HEK293T (cell line): Measurements from ENCODE around the gene TMED8.
"Not testable (repeated sequence)": the region's sequence is repeated elsewhere in the genome, so short reads cannot be mapped to it uniquely, and the experiment has no call there.

ENCODE experiments used
- CTCF ChIA-PET: fragments of 350-600 bp; formaldehyde crosslinking; extraction: SDS; loops from one replicate; lab custom pipeline; 2021; ENCODE audit warnings: antibody characterized with exemption, inconsistent platforms; lab: Yijun Ruan, JAX
- POLR2A ChIA-PET: fragments of 350-600 bp; formaldehyde crosslinking; extraction: SDS; loops from one replicate; lab custom pipeline; 2020; ENCODE audit warnings: antibody characterized with exemption, inconsistent platforms; lab: Yijun Ruan, JAX
- DNase-seq: peaks from one replicate; pipeline ENCODE4 v3.0.0; 2012; ENCODE audit warnings: mixed read lengths; ENCODE audit errors: extremely low spot score
- ARNT ChIP-seq: fragments of 450-650 bp; IDR thresholded peaks from 2 replicates; pipeline ENCODE4 v1.6.1; 2017; ENCODE audit warnings: mild to moderate bottlenecking
- BHLHE40 ChIP-seq: fragments of 450-650 bp; IDR thresholded peaks from 2 replicates; pipeline ENCODE4 v1.6.1; 2016; ENCODE audit warnings: mild to moderate bottlenecking, moderate library complexity, borderline replicate concordance
- CTBP1 ChIP-seq: fragments of 450-650 bp; IDR thresholded peaks from 2 replicates; pipeline ENCODE4 v1.6.1; 2016; ENCODE audit warnings: borderline replicate concordance
- ELF4 ChIP-seq: fragments of 450-650 bp; IDR thresholded peaks from 2 replicates; pipeline ENCODE4 v1.6.1; 2017; ENCODE audit warnings: antibody characterized with exemption
- FOXA1 ChIP-seq: fragments of 450-650 bp; IDR thresholded peaks from 2 replicates; pipeline ENCODE4 v1.6.1; 2016; ENCODE audit warnings: mild to moderate bottlenecking
- FOXK2 ChIP-seq: fragments of 450-650 bp; IDR thresholded peaks from 2 replicates; pipeline ENCODE4 v1.6.1; 2016; ENCODE audit warnings: mild to moderate bottlenecking
- FOXM1 ChIP-seq: fragments of 450-650 bp; IDR thresholded peaks from 2 replicates; pipeline ENCODE4 v1.6.1; 2017; ENCODE audit warnings: mild to moderate bottlenecking, borderline replicate concordance
- HDGF ChIP-seq: fragments of 450-650 bp; IDR thresholded peaks from 2 replicates; pipeline ENCODE4 v1.6.1; 2017; ENCODE audit warnings: antibody characterized with exemption, borderline replicate concordance
- L3MBTL2 ChIP-seq: fragments of 450-650 bp; conservative IDR thresholded peaks from 2 replicates; pipeline ENCODE4 v1.6.1; 2016; ENCODE audit warnings: mild to moderate bottlenecking
- LEF1 ChIP-seq: fragments of 450-650 bp; IDR thresholded peaks from 2 replicates; pipeline ENCODE4 v1.6.1; 2017; ENCODE audit warnings: mild to moderate bottlenecking, borderline replicate concordance
- NFRKB ChIP-seq: fragments of 450-650 bp; IDR thresholded peaks from 2 replicates; pipeline ENCODE4 v1.6.1; 2016; ENCODE audit warnings: mild to moderate bottlenecking, moderate library complexity
- SP1 ChIP-seq: fragments of 450-650 bp; IDR thresholded peaks from 2 replicates; pipeline ENCODE4 v1.6.1; 2017
- SUZ12 ChIP-seq: fragments of 450-650 bp; IDR thresholded peaks from 2 replicates; pipeline ENCODE4 v1.6.1; 2016; ENCODE audit warnings: mild to moderate bottlenecking
- TARDBP ChIP-seq: fragments of 450-650 bp; IDR thresholded peaks from 2 replicates; pipeline ENCODE4 v1.6.1; 2016
- ZNF384 ChIP-seq: fragments of 450-650 bp; IDR thresholded peaks from 2 replicates; pipeline ENCODE4 v1.6.1; 2016
- TF ChIP-seq, protein P1 (sequence below): fragments of 450-650 bp; IDR thresholded peaks from 2 replicates; pipeline ENCODE4 v1.6.1; 2016

Gene TMED8

DNA sequence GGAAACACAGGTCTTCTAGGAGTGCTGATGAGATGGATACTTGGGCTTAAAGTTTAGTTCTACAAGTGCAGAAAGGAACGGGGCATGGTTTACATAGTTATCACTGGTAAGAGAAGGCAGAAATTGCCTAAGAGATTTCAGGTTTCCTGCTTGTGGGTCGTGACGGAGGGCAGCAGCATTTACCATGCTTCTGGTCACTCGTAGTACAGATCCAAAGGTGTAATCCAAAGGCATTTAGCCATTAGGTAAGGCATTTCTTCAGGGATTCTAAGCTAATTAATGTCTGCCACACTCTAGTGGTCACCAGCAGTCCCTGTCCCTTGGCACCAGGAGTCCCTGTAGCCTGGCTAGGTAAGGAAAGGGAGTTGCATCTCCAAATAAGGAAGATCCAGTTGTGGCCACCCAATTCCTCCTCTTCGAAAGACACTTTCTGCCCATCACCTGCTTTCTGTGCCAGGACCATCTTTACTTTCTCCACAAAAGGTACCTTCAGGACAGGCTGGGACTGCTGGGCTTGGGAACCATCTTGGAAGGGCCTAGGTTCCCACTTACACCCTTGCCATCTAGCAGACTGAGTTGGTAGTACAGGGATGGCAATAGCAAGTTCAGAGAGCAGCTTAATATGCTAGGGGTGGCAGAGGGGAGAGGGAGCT, 54.5 kb downstream of the TMED8 start:
- CTCF ChIA-PET = interaction anchor here (1.1 kb wide), 1 partner anchor 15 kb away, joined by 6 read pairs; no protein-coding TSS in a partner anchor
- no peak for DNase-seq
- POLR2A ChIA-PET = interaction anchor here (0.7 to 5.0 kb wide), 9 partner anchors 8 to 140 kb away, joined by 3 to 56 read pairs (median 6); partner anchors contain the start of genes SAMD15, TMED8 and TMEM63C
- TF ChIP-seq L3MBTL2 (no peak), TARDBP (no peak), NFRKB (no peak), ELF4 (no peak), ZNF384 (no peak), HDGF (no peak), FOXK2 (no peak), FOXA1 (no peak), SP1 (no peak), SUZ12 (no peak), LEF1 (no peak), BHLHE40 (no peak), FOXM1 (no peak), ARNT (no peak), CTBP1 (no peak)
- TF ChIP-seq, protein P1, sequence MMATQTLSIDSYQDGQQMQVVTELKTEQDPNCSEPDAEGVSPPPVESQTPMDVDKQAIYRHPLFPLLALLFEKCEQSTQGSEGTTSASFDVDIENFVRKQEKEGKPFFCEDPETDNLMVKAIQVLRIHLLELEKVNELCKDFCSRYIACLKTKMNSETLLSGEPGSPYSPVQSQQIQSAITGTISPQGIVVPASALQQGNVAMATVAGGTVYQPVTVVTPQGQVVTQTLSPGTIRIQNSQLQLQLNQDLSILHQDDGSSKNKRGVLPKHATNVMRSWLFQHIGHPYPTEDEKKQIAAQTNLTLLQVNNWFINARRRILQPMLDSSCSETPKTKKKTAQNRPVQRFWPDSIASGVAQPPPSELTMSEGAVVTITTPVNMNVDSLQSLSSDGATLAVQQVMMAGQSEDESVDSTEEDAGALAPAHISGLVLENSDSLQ = no peak

DNA sequence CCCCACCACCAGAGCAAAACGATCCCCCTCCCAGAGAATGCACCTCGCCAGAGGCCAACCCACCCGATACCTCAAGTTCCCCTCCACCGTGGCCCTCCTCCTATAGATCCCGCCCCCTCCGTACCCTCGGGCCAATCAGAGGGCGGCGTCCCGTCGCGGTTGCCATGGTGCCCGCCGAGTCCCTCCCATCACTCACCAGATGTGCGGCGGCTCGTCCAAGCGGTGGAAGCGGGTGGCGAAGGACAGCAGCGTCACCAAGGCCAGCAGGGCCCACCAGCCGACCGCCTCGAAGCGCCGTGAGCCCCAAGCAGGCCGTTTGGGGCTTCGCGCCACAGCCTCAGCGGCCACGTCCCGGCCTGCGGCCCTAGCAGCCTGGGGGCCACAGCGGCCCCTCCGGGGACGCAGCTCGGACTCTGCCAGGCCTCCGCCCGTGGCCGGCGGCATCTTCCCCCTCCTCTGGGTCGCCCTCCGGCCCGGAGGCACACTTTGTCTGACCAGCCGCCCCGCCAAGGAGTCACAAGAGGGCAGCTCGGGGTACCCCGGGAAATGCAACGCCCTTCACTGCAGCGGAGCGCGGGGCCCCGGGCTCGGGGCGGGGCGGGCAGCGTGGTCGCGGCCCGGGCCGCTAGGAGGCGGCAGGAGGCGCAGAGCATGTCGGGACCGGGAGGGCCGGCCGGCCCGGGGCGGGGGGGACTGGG, 56.5 kb downstream of the TMED8 start, which contains the start of gene POMT2:
Gene POMT2, minus strand, starts transcription at position 646 of the 698 bp plus-strand sequence. Its CDS starts 202 bp downstream, at position 444.
- CTCF ChIA-PET = interaction anchor here (0.7 to 0.9 kb wide), 3 partner anchors 13 to 20 kb away, joined by 3 read pairs; no protein-coding TSS in a partner anchor
- POLR2A ChIA-PET = interaction anchor here (0.7 to 5.0 kb wide), 18 partner anchors 10 to 184 kb away, joined by 3 to 56 read pairs (median 6); partner anchors contain the start of genes SAMD15, TMED8, VIPAS39 and ZDHHC22
- DNase-seq = peak; percentile 91
- no peak for TF ChIP-seq CTBP1
- peak; percentile 51 for TF ChIP-seq L3MBTL2
- TF ChIP-seq FOXK2 = no peak
- TF ChIP-seq FOXA1 = no peak
- no peak for TF ChIP-seq SP1
- no peak for TF ChIP-seq BHLHE40
- TF ChIP-seq, protein P1 = peak; percentile 95
- no peak for TF ChIP-seq SUZ12
- TF ChIP-seq FOXM1 = no peak
- no peak for TF ChIP-seq LEF1
- no peak for TF ChIP-seq HDGF

DNA sequence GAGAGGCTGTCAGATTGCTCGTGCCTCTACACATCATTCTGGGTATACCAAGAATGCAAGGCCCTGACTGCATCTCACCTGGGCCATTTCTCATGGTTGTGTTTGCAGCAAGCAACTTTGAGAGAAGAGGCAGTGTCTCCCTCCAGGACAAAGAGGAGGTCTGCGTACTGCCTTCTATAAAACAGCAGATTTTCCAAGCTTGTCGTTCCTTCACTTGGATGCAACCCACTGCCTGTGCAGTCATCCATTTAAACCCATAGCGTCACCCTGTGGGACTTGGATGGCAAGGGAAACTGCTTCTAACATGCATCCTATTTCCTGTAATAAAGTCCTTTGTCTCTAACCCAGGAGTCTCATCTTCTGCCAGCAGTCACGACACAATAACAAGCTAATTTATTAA, 57.5 kb downstream of the TMED8 start:
- no peak for DNase-seq
- ChIA-PET POLR2A (interaction anchor here (0.8 to 5.0 kb wide), 3 partner anchors 16 to 138 kb away, joined by 3 to 56 read pairs (median 23); partner anchors contain the start of genes SAMD15, TMED8 and VIPAS39), CTCF (interaction anchor here (0.9 kb wide), 1 partner anchor 19 kb away, joined by 3 read pairs; no protein-coding TSS in a partner anchor)
- no peak for TF ChIP-seq SP1
- TF ChIP-seq L3MBTL2 = no peak
- no peak for TF ChIP-seq LEF1
- no peak for TF ChIP-seq ZNF384
- no peak for TF ChIP-seq ELF4
- no peak for TF ChIP-seq FOXM1
- TF ChIP-seq TARDBP = no peak
- no peak for TF ChIP-seq CTBP1
- no peak for TF ChIP-seq ARNT
- TF ChIP-seq, protein P1 = no peak
- no peak for TF ChIP-seq NFRKB
- TF ChIP-seq HDGF = no peak
- TF ChIP-seq FOXK2 = no peak
- no peak for TF ChIP-seq BHLHE40
- no peak for TF ChIP-seq FOXA1
- no peak for TF ChIP-seq SUZ12

DNA sequence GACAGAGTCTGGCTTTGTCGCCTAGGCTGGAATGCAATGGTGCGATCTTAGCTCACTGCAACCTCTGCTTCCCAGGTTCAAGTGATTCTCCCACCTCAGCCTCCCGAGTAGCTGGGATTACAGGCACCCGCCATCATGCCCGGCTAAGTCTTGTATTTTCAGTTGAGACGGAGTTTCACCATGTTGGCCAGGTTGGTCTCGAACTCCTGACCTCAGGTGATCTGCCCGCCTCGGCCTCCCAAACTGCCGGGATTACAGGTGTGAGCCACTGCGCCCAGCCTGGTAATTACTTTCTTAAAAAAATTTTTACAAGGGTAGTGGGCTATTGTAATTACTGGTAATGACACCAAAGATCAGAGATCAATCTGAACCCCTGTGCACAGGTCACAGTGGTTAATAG, 58.1 kb downstream of the TMED8 start:
- CTCF ChIA-PET, DNase-seq: not testable (repeated sequence)
- POLR2A ChIA-PET = interaction anchor here (5.0 kb wide), 1 partner anchor 16 kb away, joined by 56 read pairs; no protein-coding TSS in a partner anchor

DNA sequence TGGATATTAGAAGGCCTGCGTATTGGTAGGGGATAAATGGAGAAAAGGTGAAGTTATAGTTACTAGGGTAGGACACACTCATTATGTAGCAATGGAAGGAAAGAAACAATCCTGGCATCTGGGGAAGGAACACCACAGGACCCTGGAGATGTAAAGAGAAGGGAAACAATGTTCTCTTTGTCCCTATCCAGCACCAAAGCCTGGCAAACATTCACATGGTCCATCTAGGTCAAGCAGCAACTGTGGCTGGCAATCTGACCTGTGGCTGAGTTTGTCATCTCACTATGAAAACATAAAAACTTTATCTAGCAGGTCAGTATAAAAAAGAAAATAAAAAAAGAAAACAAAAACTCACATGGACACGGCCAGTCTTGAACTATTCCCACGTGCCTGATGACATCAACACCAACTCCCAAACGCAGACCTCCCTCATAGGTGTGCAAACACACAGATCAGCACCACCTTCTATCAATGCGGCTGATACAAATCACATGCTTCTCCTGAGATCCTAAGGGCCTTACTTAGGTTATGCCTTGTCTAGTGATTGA, 58.8 kb downstream of the TMED8 start:
- CTCF ChIA-PET = no interaction called here
- POLR2A ChIA-PET = no interaction called here
- no peak for DNase-seq
- TF ChIP-seq ZNF384 = no peak
- no peak for TF ChIP-seq ARNT
- no peak for TF ChIP-seq CTBP1
- TF ChIP-seq SP1 = no peak
- TF ChIP-seq ELF4 = no peak
- TF ChIP-seq, protein P1 = no peak
